Activated CD8-positive, alpha-beta memory T cell treated with anti-CD3 and anti-CD28 coated beads, Interleukin-2, amount 50 U/mL, for 24 hours (primary cell): ENCODE measurements around the gene PLK3.
"Not testable (repeated sequence)": the region's sequence is repeated elsewhere in the genome, so short reads cannot be mapped to it uniquely, and the experiment has no call there.

Experiments used
- DNase-seq: peaks from one replicate; pipeline ENCODE4 v3.0.0-alpha.2; 2020; ENCODE audit errors: extremely low read depth

The PLK3 gene

GRCh38 chr1:44828003-44828651 is 27.9 kb downstream of the PLK3 start:
- no peak for DNase-seq

GRCh38 chr1:44828841-44829440 is 28.8 kb downstream of the PLK3 start:
- no peak for DNase-seq

- DNase-seq: no peak
Measured at GRCh38 chr1:44829506-44830384, 29.6 kb downstream of the PLK3 start.

- DNase-seq: no peak
Measured at GRCh38 chr1:44830900-44831304, 30.7 kb downstream of the PLK3 start.

GRCh38 chr1:44831516-44831915 is 31.3 kb downstream of the PLK3 start:
- DNase-seq: no peak

- no peak for DNase-seq
Measured at GRCh38 chr1:44832056-44832705, 32.0 kb downstream of the PLK3 start.

GRCh38 chr1:44834328-44834727 is 34.2 kb downstream of the PLK3 start:
- no peak for DNase-seq

GRCh38 chr1:44835738-44836675 is 35.8 kb downstream of the PLK3 start:
- DNase-seq: peak; percentile 72

GRCh38 chr1:44838294-44838693 is 38.1 kb downstream of the PLK3 start:
- DNase-seq: not testable (repeated sequence)

GRCh38 chr1:44839576-44839975 is 39.4 kb downstream of the PLK3 start:
- DNase-seq: no peak

GRCh38 chr1:44842486-44842861 is 42.3 kb downstream of the PLK3 start:
- DNase-seq: no peak

- no peak for DNase-seq
Measured at GRCh38 chr1:44842862-44843655, 42.9 kb downstream of the PLK3 start, which contains the start of gene PTCH2. PTCH2 (minus strand) TSS chr1:44843253; CDS start chr1:44842932, 321 bp downstream.

GRCh38 chr1:44846985-44847384 is 46.8 kb downstream of the PLK3 start:
- no peak for DNase-seq

GRCh38 chr1:44847845-44848244 is 47.7 kb downstream of the PLK3 start:
- DNase-seq: no peak

GRCh38 chr1:44848456-44849181 is 48.4 kb downstream of the PLK3 start:
- no peak for DNase-seq

GRCh38 chr1:44849575-44850132 is 49.5 kb downstream of the PLK3 start:
- DNase-seq: no peak

GRCh38 chr1:44851308-44851707 is 51.1 kb downstream of the PLK3 start:
- no peak for DNase-seq

GRCh38 chr1:44853201-44853600 is 53.0 kb downstream of the PLK3 start:
- DNase-seq: no peak

GRCh38 chr1:44854970-44855369 is 54.8 kb downstream of the PLK3 start:
- no peak for DNase-seq
